K562 (cell line): ENCODE data around the gene RAD23B. TPM values are rescaled to one million over a fixed set of nuclear protein-coding genes. Genes with fewer than 3 reads are reported as not detected.
A peak's percentile ranks its signal among the peaks of the same experiment; 100 is the strongest.

Experiments
- ARNT ChIP-seq, 2 experiments: fragments of 450-650 bp; IDR thresholded peaks; 2 replicates each; pipeline ENCODE4 v1.6.1; 2016; ENCODE audit warnings: mild to moderate bottlenecking in 1 of 2
- BACH1 ChIP-seq: fragments of 200-800 bp; sonication (Bioruptor generic); IDR thresholded peaks from 2 replicates; pipeline ENCODE4 v1.6.1; 2016; ENCODE audit warnings: missing genetic modification characterization, missing compliant biosample characterization
- DACH1 ChIP-seq: fragments of 450-650 bp; IDR thresholded peaks from 2 replicates; pipeline ENCODE4 v1.6.1; 2018; ENCODE audit not compliant: partially characterized antibody
- ELF1 ChIP-seq: fragments of 200-800 bp; sonication (Bioruptor generic); IDR thresholded peaks from 2 replicates; pipeline ENCODE4 v1.6.1; 2016; ENCODE audit warnings: missing genetic modification characterization, missing compliant biosample characterization
- ELF4 ChIP-seq: fragments of 450-650 bp; formaldehyde crosslinking; IDR thresholded peaks from 2 replicates; pipeline ENCODE4 v1.4.0; 2022; ENCODE audit warnings: missing genetic modification characterization
- ETV1 ChIP-seq: fragments of 450-650 bp; conservative IDR thresholded peaks from 2 replicates; pipeline ENCODE4 v1.6.1; 2016; ENCODE audit warnings: missing genetic modification characterization, control low read depth, low read depth, missing compliant biosample characterization
- FOXJ3 ChIP-seq: sonication (generic); formaldehyde crosslinking; IDR thresholded peaks from 2 replicates; pipeline ENCODE4 v1.4.0; 2020; ENCODE audit warnings: mild to moderate bottlenecking, missing genetic modification reagents
- FOXP1 ChIP-seq: sonication (generic); formaldehyde crosslinking; IDR thresholded peaks from 2 replicates; pipeline ENCODE4 v1.8.0; 2022; ENCODE audit warnings: mild to moderate bottlenecking, missing genetic modification reagents
- IRF2 ChIP-seq: sonication (generic); formaldehyde crosslinking; IDR thresholded peaks from 2 replicates; pipeline ENCODE4 v1.8.1; 2022; ENCODE audit warnings: mild to moderate bottlenecking, missing genetic modification reagents
- KLF6 ChIP-seq: fragments of 250-450 bp; sonication (Bioruptor Pico); IDR thresholded peaks from 2 replicates; pipeline ENCODE4 v1.4.0; 2020; ENCODE audit warnings: mild to moderate bottlenecking, moderate library complexity, borderline replicate concordance
- LARP7 ChIP-seq: fragments of 450-650 bp; IDR thresholded peaks from 2 replicates; pipeline ENCODE4 v1.6.1; 2016
- MED1 ChIP-seq: sonication (generic); formaldehyde crosslinking; IDR thresholded peaks from 2 replicates; pipeline ENCODE4 v1.8.1; 2023; ENCODE audit warnings: missing genetic modification reagents, borderline replicate concordance
- NR2F6 ChIP-seq: fragments of 450-650 bp; formaldehyde crosslinking; IDR thresholded peaks from 2 replicates; pipeline ENCODE4 v1.4.0; 2020; ENCODE audit warnings: mild to moderate bottlenecking
- PKNOX1 ChIP-seq: fragments of 450-650 bp; IDR thresholded peaks from 2 replicates; pipeline ENCODE4 v1.6.1; 2016
- SNIP1 ChIP-seq: fragments of 450-650 bp; IDR thresholded peaks from 2 replicates; pipeline ENCODE4 v1.7.1; 2017; ENCODE audit warnings: low read depth, mild to moderate bottlenecking
- STAT5B ChIP-seq: fragments of 250-450 bp; sonication (Bioruptor Pico); IDR thresholded peaks from 2 replicates; pipeline ENCODE4 v1.8.0; 2021; ENCODE audit warnings: mild to moderate bottlenecking, inconsistent platforms
- TARDBP ChIP-seq: fragments of 450-650 bp; IDR thresholded peaks from 2 replicates; pipeline ENCODE4 v1.6.1; 2016
- TEAD4 ChIP-seq, 2 experiments: sonication (generic) in 1 of 2; formaldehyde crosslinking in 1 of 2; IDR thresholded peaks; 2 replicates each; pipeline versions ENCODE4 v1.6.1 to v1.8.0; 2012 to 2022; ENCODE audit warnings: borderline replicate concordance in 1 of 2, inconsistent platforms in 1 of 2, low read length in 1 of 2, mild to moderate bottlenecking in 1 of 2, missing genetic modification reagents in 1 of 2
- THRAP3 ChIP-seq: fragments of 450-650 bp; IDR thresholded peaks from 2 replicates; pipeline ENCODE4 v1.6.1; 2016; ENCODE audit warnings: mild to moderate bottlenecking, inconsistent platforms, borderline replicate concordance
- U2AF2 ChIP-seq: fragments of 200-400 bp; formaldehyde crosslinking; optimal IDR thresholded peaks from 2 replicates; pipeline ENCODE3; 2017; ENCODE audit warnings: low read depth, mild to moderate bottlenecking, low read length
- ZBTB1 ChIP-seq: sonication (generic); formaldehyde crosslinking; IDR thresholded peaks from 2 replicates; pipeline ENCODE4 v1.8.1; 2023; ENCODE audit warnings: missing genetic modification reagents, low read depth, mild to moderate bottlenecking, borderline replicate concordance
- ZNF449 ChIP-seq: fragments of 250-450 bp; sonication (Bioruptor Pico); IDR thresholded peaks from 2 replicates; pipeline ENCODE4 v1.8.0; 2022; ENCODE audit warnings: moderate library complexity, mild to moderate bottlenecking, inconsistent platforms
- ZNF655 ChIP-seq: fragments of 250-450 bp; sonication (Bioruptor Pico); IDR thresholded peaks from 2 replicates; pipeline ENCODE4 v1.5.0; 2021
- polyA plus RNA-seq, 8 experiments: library from polyadenylated mRNA; depleted of rRNA in 4 of 8; stranded (reverse) in 5 of 8; unstranded in 3 of 8; fragments of >200 nt; fragmentation: Nextera tagmentation in 2 of 8; fragmentation: Illumina TruSeq in 1 of 8; extraction: Ambion mirVana in 2 of 8; extraction: Trizol in 1 of 8; gene quantifications; 2 replicates each; pipeline versions ENCODE4 v1.2.1 to v1.2.3, GENCODE V29; 2011 to 2014; ENCODE audit warnings: inconsistent platforms in 1 of 8, missing spikeins in 1 of 8
- total RNA-seq, 7 experiments: library from RNA; depleted of rRNA in 6 of 7; stranded (reverse); fragments of >200 nt in 6 of 7; fragmentation: Illumina TruSeq in 2 of 7; extraction: Trizol in 2 of 7; gene quantifications; 2 replicates each; pipeline versions ENCODE4 v1.2.1 to v1.2.3, GENCODE V29; 2011 to 2021; ENCODE audit warnings: low replicate concordance in 1 of 7

The RAD23B gene
- total and polyA plus RNA-seq, 9 of the 15 experiments (the other 6 are each of a cell fraction or from before 2014, with no cell fraction given): 14.5 to 184 (median 114) TPM

GRCh38 chr9:107283623-107284616 lies 841 bp downstream of the RAD23B start (continued):
- no peak for TF ChIP-seq ZNF449
- TF ChIP-seq FOXP1 (CRISPR knock-in tag): no peak
- TF ChIP-seq MED1 (CRISPR knock-in tag): no peak
- TF ChIP-seq TEAD4 (IDR thresholded peaks at IDR 0.05; ENCODE audit: low read length): no peak; the same call in 1 of the 2 replicates
- TF ChIP-seq TEAD4 (CRISPR knock-in tag; IDR thresholded peaks at IDR 0.05; ENCODE audit: borderline replicate concordance): no peak
- no peak for TF ChIP-seq KLF6 (CRISPR knock-in tag)
- TF ChIP-seq ARNT (IDR thresholded peaks at IDR 0.05): no peak
- TF ChIP-seq U2AF2: no peak
- no peak for TF ChIP-seq ELF1
- no peak for TF ChIP-seq ZNF655 (CRISPR knock-in tag)
- no peak for TF ChIP-seq TARDBP
- TF ChIP-seq PKNOX1: no peak
- no peak for TF ChIP-seq ELF4 (CRISPR knock-in tag)
- no peak for TF ChIP-seq NR2F6 (CRISPR knock-in tag)
- no peak for TF ChIP-seq SNIP1
- TF ChIP-seq FOXJ3 (CRISPR knock-in tag): no peak
- no peak for TF ChIP-seq LARP7
- no peak for TF ChIP-seq THRAP3
- no peak for TF ChIP-seq DACH1
- no peak for TF ChIP-seq STAT5B
- peak; percentile 66; the same call in 1 of the 2 replicates for TF ChIP-seq ZBTB1 (CRISPR knock-in tag)
- TF ChIP-seq BACH1 (tag): no peak
- no peak for TF ChIP-seq IRF2 (CRISPR knock-in tag)
- no peak for TF ChIP-seq ETV1 (tag)
